ENCODE measurements around the gene EIF3B.
"Not testable (repeated sequence)": the region's sequence is repeated elsewhere in the genome, so short reads cannot be mapped to it uniquely, and the experiment has no call there.

EIF3B gene

GRCh38 chr7:2379161-2379560 is 24.5 kb downstream of the EIF3B start:
- DNase-seq: no peak

DNA sequence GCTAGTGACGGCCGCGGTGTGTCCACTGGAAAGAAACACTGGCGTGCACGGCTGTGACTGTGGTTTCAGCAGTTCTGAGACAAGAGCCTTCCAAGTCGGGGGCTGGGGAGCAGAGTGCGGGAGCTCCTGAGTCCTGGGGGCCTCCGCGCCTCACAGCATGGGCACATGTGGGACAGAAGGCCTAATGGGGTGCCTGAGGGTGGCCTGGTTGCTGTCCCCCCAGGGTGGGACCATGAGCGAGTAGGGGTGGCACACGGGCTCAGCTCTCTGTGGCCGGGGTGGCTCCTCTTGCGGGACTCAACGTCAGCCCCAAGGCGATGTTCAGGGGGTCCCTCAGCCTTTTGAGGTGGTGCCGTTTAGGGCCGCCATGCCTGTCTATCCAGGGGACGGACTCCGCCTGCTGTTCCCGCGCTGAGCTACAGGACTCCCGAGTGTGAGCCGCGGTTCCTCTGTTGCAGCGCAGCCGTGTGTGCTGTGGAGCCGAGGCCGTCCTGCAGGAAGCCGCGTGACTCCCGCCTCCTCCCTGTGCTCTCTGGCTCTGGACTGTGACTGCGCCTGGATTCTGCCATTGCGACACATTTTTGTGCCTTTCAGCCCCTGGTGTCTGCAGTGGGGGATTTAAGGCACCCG is 25.3 kb downstream of the EIF3B start:
- DNase-seq: no peak

GRCh38 chr7:2380461-2380860 is 25.8 kb downstream of the EIF3B start:
- no peak for DNase-seq

GRCh38 chr7:2381227-2381626 is 26.6 kb downstream of the EIF3B start:
- DNase-seq: no peak

DNA sequence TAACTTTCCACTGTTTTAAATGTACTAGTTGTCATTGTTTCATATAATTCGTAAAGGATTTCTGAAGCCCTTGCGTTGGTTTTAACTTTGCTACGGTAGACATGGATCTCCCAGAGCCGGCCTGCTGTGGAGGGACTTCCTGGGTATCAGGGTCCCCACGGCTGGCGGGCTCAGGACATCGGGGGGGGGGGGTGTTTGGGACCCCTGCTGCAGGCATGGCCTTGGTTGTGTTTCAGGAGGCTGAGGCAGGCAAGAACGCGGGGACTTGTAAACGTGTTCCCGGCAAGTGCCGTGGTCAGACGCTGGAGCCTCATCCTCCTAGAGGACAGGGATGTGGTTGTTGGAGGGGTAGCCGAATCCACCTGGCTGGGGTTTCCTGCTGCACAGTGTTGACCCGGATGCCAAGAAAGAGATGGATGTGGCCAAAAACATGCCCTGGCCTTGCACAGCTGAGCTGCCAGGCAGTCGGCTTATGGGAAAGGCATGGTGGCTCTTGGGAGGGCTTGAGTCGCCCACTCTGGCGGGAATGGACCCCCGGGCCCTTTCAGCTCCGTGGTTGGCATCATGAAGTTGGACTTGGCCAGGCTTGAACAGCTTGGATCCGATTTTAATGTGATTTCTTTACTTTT is 27.4 kb downstream of the EIF3B start:
- no peak for DNase-seq

DNA sequence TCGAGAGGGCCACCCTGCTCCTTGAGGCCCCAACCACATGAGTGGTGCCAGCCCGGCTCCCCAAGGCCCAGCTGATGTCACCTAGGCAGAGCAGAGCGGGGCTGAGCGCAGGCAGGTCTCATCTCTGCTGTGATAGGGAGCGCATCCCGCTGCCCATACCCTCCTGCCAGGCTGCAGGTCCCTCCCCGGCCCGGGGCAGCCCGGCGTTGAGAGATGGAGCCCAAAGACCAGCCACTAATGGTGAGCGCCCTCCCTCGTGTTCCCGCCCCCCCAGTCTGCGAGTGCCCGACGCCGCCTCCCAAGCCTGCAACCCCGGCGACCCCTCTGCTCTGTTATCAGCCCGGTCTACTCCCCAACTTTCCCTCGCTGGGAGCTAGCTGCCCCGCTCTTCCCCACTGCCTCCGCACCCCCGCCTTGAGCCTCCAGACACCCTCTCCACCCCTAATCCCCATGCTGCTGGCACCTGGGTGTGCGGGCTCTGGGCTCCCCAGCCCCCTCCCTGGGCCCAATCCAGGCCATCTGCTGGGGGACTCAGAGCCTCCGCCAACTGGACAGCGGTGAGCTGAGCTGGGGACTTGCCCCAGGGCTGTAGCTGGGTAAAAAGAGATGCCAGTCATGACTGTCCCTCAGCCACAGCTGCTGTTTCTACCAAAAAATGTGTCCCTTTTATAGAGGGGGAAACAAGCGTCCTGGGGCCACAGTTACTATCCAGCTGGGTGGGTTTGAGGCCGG is 29.1 kb downstream of the EIF3B start:
- no peak for DNase-seq

- DNase-seq: peak; percentile 6
Measured at GRCh38 chr7:2384354-2385243, 30.0 kb downstream of the EIF3B start.

- not testable (repeated sequence) for DNase-seq
Measured at GRCh38 chr7:2386122-2386521, 31.5 kb downstream of the EIF3B start.

GRCh38 chr7:2386964-2387669 is 32.5 kb downstream of the EIF3B start:
- no peak for DNase-seq

DNA sequence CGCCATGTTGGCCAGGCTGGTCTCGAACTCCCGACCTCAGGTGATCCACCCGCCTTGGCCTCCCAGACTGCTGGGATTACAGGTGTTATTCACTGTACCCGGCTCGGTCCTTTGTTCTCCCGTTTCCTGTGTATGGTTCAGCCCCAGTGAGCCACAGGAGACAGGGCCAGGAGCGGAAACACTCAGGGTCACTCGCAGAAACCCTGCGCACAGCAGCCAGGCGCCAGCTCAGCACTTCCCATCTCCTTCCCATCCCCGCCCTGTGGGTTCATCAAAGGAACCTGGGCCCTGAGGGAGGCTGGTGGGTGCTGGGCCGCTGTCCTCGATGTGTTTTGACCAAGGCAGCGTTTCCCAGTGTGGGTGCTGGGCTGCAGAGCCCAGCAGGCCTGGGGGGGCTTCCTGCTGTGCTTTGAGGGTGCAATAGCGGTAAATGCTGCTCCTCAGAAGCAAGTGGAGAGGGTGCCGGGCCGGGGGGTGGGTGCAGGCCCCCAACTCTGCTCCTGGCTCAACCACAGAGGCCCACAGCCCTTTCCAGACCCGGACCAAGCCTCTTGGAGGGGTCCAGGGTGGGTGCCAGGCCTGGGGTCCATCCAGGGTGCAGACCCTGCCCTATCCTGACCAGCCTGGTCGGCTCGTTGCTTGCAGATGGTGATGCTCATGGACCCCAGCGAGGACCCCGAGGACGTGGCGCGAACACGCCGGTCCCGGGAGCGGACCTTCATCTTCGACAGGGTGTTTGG is 33.4 kb downstream of the EIF3B start:
- no peak for DNase-seq

DNA sequence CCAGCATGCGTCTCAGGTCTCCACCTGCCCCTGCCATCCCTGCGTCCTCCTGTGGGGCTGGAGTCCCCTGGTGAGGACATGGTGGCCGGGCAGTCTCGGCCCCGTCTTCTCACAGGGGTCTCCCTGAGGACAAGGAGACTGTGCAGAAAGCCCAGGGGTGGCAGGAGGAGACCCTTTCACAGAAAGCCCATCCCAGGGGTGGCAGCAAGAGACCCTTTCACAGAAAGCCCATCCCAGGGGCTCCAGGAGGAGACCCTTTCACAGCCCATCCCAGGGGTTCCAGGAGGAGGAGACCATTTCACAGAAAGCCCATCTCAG is 34.0 kb downstream of the EIF3B start:
- no peak for DNase-seq

DNA sequence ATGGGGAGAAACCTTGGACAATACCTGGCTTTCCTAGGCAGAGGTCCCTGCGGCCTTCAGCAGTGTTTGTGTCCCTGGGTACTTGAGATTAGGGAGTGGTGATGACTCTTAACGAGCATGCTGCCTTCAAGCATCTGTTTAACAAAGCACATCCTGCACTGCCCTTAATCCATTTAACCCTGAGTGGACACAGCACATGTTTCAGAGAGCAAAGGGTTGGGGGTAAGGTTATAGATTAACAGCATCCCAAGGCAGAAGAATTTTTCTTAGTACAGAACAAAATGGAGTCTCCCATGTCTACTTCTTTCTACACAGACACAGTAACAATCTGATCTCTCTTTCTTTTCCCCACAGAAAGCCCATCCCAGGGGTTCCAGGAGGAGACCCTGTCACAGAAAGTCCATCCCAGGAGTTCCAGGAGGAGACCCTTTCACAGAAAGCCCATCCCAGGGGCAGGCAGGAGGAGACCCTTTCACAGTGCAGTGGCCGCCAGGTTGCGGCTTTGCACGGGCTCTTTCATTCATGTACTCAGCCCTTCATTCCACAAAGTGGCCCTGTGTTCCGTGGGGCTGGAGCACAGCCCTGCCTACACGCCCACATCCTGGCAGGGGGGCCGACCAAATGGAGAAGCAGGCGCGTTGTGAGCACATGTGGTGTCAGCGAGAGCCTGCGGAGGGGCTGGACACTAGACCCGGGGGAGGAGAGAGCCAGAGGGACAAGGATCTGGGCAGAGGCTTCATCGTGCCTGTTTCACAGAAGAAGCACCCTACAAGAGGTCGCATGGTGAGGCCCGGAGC is 35.6 kb downstream of the EIF3B start:
- DNase-seq: not testable (repeated sequence)

- no peak for DNase-seq
Measured at GRCh38 chr7:2393706-2394105, 39.1 kb downstream of the EIF3B start.

GRCh38 chr7:2394566-2395082 is 40.0 kb downstream of the EIF3B start:
- no peak for DNase-seq

- DNase-seq: no peak
Measured at GRCh38 chr7:2398506-2398905, 43.9 kb downstream of the EIF3B start.

GRCh38 chr7:2399848-2400587 is 45.4 kb downstream of the EIF3B start:
- DNase-seq: peak; percentile 40

DNA sequence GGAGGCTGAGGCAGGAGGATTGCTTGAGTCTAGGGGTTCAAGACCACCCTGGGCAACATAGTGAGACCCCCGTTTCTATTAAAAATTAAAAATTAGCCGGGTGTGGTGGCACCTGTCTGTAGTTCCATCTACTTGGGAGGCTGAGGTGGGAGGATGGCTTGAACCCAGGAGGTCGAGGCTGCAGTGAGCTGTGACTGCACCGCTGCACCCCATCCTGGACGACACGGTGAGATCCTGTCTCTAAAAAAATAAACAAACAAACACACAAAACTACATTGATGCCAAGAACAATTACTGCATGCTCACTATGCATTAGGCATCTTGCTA is 48.0 kb downstream of the EIF3B start:
- DNase-seq: no peak

- DNase-seq: peak; percentile 96
Measured at GRCh38 chr7:2403014-2403717, 48.5 kb downstream of the EIF3B start, which contains the start of gene CHST12. Gene CHST12, plus strand, starts transcription at chr7:2403611. Its CDS starts 29,029 bp downstream, at chr7:2432640.

Measured in CD4-positive, alpha-beta T cell treated with Interleukin-21 for 1 hour (primary cell).